ENCODE results near the gene TOP1.

- TF ChIP-seq YY1 (IDR thresholded peaks at IDR 0.05; ENCODE audit: insufficient read depth, insufficient read length) (no peak), ZNF274 (IDR thresholded peaks at IDR 0.05; ENCODE audit: low read depth, low read length) (no peak)
Measured at GRCh38 chr20:41003143-41003935, 25.3 kb upstream of the TOP1 start.
